LNCAP (cell line): Measurements from ENCODE around the gene IDI2.

Experiments used
- TF ChIP-seq, protein P1 (sequence below): fragments of 450-650 bp; IDR thresholded peaks from 2 replicates; pipeline ENCODE4 v1.5.1; 2017; ENCODE audit warnings: mild to moderate bottlenecking

The IDI2 gene

DNA sequence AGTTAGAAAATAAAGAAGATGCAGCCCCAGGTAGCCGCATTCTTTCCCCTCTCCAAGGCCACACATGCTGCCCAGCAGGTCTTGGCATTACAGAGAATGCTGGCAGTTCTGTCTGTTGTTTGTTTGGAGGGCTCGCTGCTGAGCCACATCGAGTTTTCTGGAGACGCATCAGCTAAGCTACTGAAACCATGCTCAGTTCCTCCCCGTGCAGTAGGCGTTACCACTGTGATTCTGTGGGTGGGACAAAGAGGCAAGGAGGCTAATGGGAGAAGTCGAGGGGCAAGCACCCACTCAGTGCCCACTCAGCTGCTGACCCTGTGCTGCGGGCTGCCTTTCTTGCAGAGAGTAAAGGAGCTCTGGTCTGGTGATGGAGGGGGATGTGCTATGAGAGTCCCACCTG, 52.9 kb downstream of the IDI2 start:
- TF ChIP-seq, protein P1, sequence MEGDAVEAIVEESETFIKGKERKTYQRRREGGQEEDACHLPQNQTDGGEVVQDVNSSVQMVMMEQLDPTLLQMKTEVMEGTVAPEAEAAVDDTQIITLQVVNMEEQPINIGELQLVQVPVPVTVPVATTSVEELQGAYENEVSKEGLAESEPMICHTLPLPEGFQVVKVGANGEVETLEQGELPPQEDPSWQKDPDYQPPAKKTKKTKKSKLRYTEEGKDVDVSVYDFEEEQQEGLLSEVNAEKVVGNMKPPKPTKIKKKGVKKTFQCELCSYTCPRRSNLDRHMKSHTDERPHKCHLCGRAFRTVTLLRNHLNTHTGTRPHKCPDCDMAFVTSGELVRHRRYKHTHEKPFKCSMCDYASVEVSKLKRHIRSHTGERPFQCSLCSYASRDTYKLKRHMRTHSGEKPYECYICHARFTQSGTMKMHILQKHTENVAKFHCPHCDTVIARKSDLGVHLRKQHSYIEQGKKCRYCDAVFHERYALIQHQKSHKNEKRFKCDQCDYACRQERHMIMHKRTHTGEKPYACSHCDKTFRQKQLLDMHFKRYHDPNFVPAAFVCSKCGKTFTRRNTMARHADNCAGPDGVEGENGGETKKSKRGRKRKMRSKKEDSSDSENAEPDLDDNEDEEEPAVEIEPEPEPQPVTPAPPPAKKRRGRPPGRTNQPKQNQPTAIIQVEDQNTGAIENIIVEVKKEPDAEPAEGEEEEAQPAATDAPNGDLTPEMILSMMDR, result no peak

DNA sequence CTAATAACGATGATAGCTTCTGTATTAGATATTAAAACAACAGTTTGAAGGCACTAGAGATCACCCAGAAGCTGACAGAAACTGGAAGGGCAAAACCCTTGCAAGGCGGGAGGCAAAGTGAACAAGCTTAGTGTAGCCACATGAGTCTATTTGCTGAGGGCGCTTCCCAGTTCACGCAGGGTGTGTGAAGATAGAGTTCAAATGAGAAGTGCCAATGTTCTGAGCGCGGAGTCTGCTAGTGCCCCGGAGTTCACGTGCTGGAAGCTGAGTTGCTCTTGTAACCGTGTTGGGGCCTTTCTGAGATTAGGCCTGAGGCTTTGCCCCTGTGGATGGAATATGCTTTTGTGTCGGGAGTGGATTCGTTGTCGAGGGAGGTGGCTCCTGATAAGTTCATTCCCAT, 54.0 kb downstream of the IDI2 start:
- TF ChIP-seq, protein P1, result no peak

DNA sequence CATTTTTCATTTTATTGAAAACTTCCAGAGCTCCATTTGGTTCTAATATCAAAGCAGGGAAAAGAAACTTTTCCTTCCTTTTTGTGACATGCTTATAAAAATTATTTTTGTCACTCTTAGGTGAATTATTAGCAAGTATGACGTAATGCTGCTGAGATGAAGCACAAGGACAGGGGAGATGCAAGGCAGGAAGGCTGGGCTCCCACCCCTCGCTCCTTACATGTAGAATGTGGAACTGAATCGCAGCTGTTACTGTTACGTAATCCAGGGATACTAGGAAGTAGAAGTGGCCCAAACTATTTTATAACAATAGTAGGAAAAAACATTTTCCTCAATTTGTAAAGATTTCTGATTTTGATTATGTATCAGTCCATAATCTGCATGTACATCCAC, 54.5 kb downstream of the IDI2 start:
- TF ChIP-seq, protein P1, result no peak

DNA sequence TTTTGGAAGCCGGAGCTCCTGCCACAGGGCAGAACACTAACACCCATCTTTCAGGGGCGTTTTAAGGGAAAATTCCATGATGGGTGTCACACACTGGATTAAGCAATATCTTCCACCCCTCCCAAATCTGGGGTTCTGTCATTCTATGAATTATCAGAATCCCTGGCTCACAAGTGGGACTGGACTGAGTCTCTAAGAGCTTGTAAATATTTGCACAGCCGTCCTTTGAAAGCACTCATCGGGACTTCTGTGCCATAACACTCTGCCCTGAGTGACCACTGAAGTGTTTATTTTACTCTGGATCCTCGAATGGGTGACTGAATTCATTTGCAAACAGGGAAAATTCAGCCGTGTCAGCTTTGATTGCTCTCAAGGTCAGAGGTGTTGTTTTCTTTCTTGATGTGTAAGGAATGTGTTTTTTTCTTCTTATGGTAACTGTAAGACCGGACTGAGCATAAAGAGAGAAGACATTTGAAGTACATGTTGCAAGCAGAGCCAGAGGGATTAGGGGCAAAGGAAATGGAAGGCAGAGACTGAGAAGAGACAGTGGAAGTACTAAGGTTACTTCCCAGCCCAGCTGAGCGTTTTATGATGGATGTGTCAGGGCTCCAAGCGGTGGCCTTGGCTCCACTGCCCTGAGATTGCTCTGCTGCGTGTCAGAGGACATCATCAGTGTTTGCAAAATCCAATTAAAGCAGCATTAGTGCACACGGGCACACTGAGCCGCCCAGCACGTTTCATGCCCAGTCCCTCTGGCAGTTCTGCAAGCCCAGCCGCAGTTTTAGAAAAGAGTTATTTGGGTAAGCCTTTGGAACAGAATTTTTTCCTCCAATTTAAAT, 55.1 kb downstream of the IDI2 start:
- TF ChIP-seq, protein P1, result no peak

DNA sequence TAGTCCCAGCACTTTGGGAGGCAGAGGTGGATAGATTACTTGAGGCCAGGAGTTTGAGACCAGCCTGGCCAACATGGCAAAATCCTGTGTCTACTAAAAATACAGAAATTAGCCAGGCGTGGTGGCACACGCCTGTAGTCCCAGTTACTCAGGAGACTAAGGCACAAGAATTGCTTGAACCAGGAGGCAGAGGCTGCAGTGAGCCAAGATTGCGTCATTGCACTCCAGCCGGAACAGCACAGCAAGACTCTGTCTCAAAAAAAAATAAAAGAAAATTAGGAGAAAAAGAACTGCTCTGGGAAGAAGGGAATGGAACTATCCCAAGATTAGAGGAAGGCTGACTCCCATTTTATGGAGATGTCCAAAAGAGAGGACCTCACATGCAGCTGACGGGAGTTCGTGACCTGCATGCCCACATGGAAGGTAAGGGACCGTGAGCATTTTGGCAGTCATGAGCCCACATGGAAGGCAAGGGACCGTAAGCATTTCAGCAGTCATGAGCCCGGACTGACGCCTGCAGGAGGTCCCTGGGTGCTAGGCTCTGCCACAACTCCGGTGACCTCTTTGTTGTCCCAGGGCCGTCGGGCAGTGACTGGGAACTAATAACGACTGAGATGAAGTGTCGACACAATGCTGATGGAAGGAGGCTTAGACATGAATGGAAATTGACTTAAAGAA, 56.0 kb downstream of the IDI2 start:
- TF ChIP-seq, protein P1, result no peak
